ENCODE data around the gene AHI1.

AHI1 gene

GRCh38 chr6:135236319-135236718 lies 261.2 kb downstream of the AHI1 start:
- no peak for DNase-seq (ENCODE audit: low read depth in 1 of 2, low spot score in 1 of 2)

- DNase-seq (ENCODE audit: low read depth in 1 of 2, low spot score in 1 of 2), result no peak
These were observed 261.8 kb downstream of the AHI1 start for GRCh38 chr6:135235716-135236115.

DNA sequence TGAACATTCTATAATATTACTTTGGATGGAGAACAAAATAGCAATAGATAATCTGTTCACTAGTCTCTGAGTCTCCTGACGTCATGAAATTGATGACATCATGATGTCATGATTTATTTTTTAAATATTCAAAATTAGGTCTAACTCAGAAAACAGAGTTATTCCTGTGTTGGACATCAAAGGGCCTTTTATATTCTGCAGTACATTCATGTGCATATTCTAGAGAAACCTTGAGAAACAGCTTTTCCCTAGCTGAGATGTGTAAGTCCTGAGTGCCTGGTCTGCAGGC lies 263.1 kb downstream of the AHI1 start:
- no peak for DNase-seq (ENCODE audit: low read depth in 1 of 2, low spot score in 1 of 2)

DNA sequence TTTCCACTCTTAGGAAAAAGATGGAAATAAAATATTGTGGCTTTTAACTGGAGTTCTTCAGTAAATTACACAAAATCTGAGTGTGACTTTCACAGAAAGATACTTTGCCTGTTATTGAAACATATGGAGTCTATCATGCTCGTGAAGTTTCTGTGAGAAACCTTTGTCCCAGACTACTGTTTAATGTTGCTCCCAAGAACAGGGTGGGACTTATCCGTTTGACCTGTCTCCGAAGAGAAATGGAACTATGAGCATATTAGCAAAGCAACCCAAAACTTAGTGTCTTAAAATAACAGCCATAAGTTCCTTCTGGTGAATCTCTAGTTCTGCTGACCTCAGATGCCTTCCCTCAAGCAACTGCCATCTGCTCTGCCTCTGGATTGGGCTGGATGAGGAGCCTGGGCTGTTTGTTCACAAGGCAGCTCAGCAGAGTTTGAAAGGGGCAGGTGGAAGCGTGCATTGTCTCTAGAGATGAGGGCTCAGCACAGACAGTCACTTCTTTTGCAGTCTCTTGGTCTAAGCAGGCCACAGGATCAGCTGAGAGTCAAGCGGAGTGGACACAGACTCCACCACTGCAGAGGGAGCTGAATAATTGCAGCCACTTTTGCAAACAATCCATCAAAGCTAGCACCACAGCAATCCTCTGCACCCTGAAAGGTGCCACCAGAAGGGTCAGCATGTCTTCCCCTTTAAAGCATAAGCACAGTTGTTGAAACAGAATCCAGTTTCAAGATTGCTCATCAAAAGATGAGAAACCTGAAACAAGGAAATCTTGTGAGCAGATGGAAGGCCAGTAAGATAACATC lies 263.7 kb downstream of the AHI1 start:
- DNase-seq (ENCODE audit: low read depth in 1 of 2, low spot score in 1 of 2), result no peak
